ENCODE measurements around the gene BABAM2. TPM values are rescaled to one million over a fixed set of nuclear protein-coding genes. Genes with fewer than 3 reads are reported as not detected.
A peak's percentile ranks its signal among the peaks of the same experiment; 100 is the strongest.

Gene BABAM2
- total RNA-seq, 4 donors from 2014 or later = 35.5 to 44.9 (median 39.9) TPM

DNA sequence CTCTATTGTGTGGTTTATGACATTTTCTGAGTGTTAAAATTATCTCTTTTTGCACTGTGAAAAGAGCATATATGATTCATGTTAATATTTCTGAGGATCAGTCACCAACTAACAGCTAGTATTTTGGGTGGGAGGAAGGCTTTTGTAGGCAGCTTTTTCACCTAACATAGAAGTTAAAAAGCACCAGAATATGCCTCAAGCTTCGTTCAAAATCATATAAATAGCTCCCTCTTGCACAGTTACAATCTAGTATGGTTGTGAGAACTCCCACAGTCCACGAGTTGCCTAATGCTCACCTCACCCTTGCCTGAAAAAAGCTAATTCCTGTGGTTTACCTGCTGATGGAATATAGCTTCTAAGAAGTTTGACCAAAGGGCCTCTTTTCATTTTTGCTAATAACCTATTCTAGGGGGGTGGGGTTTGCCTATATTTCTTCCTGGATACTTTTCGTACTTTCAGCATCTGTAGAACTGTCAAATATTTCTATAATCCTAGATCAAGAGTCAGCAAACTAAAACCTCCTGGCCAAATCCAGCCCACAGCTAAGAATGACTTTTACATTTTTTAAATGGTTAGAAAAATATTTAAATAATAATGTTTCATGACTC is 335.0 kb downstream of the BABAM2 start:
- peaks cover 0 to 11% (median 8%) of the 10 kb centered on the region in 4 donors for H3K4me1 ChIP-seq
- TF ChIP-seq, protein P1, sequence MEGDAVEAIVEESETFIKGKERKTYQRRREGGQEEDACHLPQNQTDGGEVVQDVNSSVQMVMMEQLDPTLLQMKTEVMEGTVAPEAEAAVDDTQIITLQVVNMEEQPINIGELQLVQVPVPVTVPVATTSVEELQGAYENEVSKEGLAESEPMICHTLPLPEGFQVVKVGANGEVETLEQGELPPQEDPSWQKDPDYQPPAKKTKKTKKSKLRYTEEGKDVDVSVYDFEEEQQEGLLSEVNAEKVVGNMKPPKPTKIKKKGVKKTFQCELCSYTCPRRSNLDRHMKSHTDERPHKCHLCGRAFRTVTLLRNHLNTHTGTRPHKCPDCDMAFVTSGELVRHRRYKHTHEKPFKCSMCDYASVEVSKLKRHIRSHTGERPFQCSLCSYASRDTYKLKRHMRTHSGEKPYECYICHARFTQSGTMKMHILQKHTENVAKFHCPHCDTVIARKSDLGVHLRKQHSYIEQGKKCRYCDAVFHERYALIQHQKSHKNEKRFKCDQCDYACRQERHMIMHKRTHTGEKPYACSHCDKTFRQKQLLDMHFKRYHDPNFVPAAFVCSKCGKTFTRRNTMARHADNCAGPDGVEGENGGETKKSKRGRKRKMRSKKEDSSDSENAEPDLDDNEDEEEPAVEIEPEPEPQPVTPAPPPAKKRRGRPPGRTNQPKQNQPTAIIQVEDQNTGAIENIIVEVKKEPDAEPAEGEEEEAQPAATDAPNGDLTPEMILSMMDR (IDR thresholded peaks at IDR 0.05) = no peak
- TF ChIP-seq POLR2AphosphoS5 (IDR thresholded peaks at IDR 0.05) = no peak
- no peak for TF ChIP-seq POLR2A (IDR thresholded peaks at IDR 0.05; ENCODE audit: low read depth)
- TF ChIP-seq EP300 (IDR thresholded peaks at IDR 0.05) = no peak
- no peaks in the 10 kb centered on the region for H3K36me3 ChIP-seq
- intact Hi-C loops (cut with DNase I) = no loop called here
- no peaks in the 10 kb centered on the region for H3K9me3 ChIP-seq
- H3K27ac ChIP-seq (replicated peaks in 1 of 4) = no peak overlapping the region
- H3K27me3 ChIP-seq = no peaks in the 10 kb centered on the region
- no peak overlapping the region for H3K4me3 ChIP-seq
- 57% methylated on average over 3 of the region's 3 CpGs for WGBS
- no peak for DNase-seq (ENCODE audit: extremely low spot score)

DNA sequence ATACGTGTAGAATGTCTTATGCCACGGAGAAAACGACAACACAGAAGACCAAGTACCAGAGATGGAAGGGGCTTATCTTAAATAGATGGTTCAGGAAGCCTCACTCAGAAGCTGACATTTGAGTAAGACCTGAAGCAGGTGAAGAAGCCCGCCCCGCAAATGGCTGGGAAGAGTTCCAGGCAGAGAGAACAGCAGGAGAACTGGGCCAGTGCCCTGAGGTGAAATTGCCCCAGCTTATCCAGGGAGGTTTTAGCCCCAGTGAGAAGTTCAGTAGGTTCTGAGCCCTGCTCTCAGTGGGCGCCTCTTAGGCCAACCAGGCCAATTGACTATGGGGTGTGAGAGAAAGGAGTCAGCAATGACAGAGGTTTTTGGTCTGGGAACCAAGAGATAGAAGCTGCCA is 336.0 kb downstream of the BABAM2 start:
- Histone ChIP-seq H3K4me3 (no peak overlapping the region), H3K4me1 (peaks cover 8 to 17% (median 14%) of the 10 kb centered on the region in 4 donors), H3K36me3 (no peaks in the 10 kb centered on the region), H3K27ac (replicated peaks in 1 of 4) (no peak overlapping the region), H3K9me3 (no peaks in the 10 kb centered on the region), H3K27me3 (no peaks in the 10 kb centered on the region)
- no peak for DNase-seq (ENCODE audit: extremely low spot score)
- intact Hi-C loops (cut with DNase I) = no loop called here
- WGBS = 93% methylated on average over 6 of the region's 6 CpGs
- TF ChIP-seq, protein P1 (IDR thresholded peaks at IDR 0.05) = no peak
- TF ChIP-seq POLR2A (IDR thresholded peaks at IDR 0.05; ENCODE audit: low read depth) = no peak

DNA sequence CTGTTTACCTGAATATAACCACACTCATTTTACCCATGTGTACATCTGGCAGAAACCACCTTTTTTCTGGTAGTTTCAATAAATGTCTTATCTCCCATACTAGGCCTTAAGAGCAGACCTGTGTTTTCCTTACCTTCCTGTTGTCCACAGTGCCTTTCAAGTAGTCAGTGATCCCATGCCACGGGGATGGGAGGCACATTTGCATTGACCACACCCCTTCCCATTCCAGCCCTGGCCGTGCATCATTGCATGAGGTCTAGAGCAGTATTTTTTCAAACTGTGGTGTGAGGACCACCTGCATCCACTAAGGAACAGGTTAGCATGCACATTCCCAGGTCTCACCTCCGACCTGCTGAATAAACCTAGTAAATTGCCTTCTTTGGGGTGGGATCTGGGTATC is 337.0 kb downstream of the BABAM2 start:
- Histone ChIP-seq H3K4me1 (peaks cover 13 to 18% (median 18%) of the 10 kb centered on the region in 4 donors), H3K36me3 (no peaks in the 10 kb centered on the region), H3K27me3 (no peaks in the 10 kb centered on the region), H3K27ac (replicated peaks in 1 of 4) (no peak overlapping the region), H3K9me3 (no peaks in the 10 kb centered on the region), H3K4me3 (no peak overlapping the region)
- TF ChIP-seq EP300 (IDR thresholded peaks at IDR 0.05) (no peak), POLR2AphosphoS5 (IDR thresholded peaks at IDR 0.05) (no peak), POLR2A (IDR thresholded peaks at IDR 0.05; ENCODE audit: low read depth) (no peak)
- TF ChIP-seq, protein P1 (IDR thresholded peaks at IDR 0.05) = no peak
- 94% methylated on average over 3 of the region's 3 CpGs for WGBS
- DNase-seq (ENCODE audit: extremely low spot score) = no peak
- intact Hi-C loops (cut with DNase I) = no loop called here

DNA sequence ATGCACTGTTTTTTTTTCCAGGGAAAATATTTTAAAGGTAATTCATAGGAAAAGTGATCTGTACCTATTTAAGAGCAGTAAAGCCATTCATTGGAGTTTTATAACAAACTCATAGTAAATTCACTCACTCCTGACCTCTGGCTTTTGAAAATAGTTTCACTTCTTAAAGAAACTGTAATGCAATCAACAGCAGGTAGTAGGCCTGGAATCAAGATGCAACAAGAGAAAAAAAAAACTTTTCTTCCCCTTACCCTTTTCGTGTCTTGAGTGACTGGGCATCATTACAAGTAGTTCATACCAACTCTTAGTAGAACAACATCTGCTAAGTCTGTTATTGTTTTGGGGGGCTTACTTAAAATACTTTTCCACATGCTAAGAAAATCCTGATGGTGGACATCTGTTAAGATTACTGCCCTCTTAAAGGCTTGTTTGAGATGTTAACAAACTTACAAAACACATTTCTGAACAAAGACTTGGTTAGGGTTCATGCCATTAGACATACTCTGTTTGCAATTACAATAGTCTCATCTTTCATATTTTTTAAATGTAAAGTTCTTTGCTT is 338.0 kb downstream of the BABAM2 start:
- Histone ChIP-seq H3K27ac (replicated peaks in 1 of 4) (no peak overlapping the region), H3K9me3 (no peaks in the 10 kb centered on the region), H3K27me3 (no peaks in the 10 kb centered on the region), H3K36me3 (no peaks in the 10 kb centered on the region), H3K4me1 (peaks cover 13 to 28% (median 26%) of the 10 kb centered on the region in 4 donors), H3K4me3 (no peak overlapping the region)
- WGBS = 56% methylated on average over 1 of the region's 1 CpG
- intact Hi-C loops (cut with DNase I) = no loop called here
- no peak for TF ChIP-seq POLR2AphosphoS5 (IDR thresholded peaks at IDR 0.05)
- TF ChIP-seq, protein P1 (IDR thresholded peaks at IDR 0.05) = peak in 1 of 3 experiments; percentile 13
- DNase-seq (ENCODE audit: extremely low spot score) = no peak

All from esophagus muscularis mucosa (tissue), 4 donors.